Ovary (tissue), 3 donors: ENCODE data around the gene ZMAT5.

Experiments
- EP300 ChIP-seq: sonication (generic); formaldehyde crosslinking; IDR thresholded peaks from one replicate; pipeline ENCODE4 v1.6.1; 2017; ENCODE audit warnings: antibody characterized with exemption
- POLR2A ChIP-seq: fragments of 450-650 bp; IDR thresholded peaks from one replicate; pipeline ENCODE4 v1.6.1; 2017; ENCODE audit warnings: antibody characterized with exemption, mild to moderate bottlenecking, moderate library complexity
- TF ChIP-seq, protein P1 (sequence below), 3 donors: fragments of 450-650 bp in 2 of 3; fragments of 200-600 bp in 1 of 3; IDR thresholded peaks; one replicate each; pipeline versions ENCODE4 v1.5.1 to v1.8.0; 2016 to 2022; ENCODE audit warnings: antibody characterized with exemption in 3 of 3, mild to moderate bottlenecking in 1 of 3
- donor health status: DM: no; HTN: no; CAD: no.

DNA sequence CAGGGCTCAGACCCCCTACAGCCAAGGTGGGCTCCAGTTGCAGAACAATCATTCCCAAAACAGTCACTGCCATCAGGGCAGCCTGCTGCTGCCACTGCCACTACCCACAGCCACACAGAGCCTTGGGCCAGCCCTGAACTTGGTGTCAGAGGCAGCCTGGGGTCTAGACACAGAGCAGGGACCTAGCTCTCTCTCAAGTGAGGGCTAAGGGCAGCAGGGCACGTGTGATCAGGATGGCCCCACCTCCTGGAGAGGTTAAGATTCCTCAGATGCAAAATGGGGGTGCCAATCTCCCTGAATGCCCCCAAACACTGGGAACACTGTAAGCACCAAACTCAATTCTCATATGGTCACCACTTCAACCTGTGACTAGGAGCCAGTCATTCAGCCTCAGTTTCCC lies 31.4 kb downstream of the ZMAT5 start:
- TF ChIP-seq, protein P1, sequence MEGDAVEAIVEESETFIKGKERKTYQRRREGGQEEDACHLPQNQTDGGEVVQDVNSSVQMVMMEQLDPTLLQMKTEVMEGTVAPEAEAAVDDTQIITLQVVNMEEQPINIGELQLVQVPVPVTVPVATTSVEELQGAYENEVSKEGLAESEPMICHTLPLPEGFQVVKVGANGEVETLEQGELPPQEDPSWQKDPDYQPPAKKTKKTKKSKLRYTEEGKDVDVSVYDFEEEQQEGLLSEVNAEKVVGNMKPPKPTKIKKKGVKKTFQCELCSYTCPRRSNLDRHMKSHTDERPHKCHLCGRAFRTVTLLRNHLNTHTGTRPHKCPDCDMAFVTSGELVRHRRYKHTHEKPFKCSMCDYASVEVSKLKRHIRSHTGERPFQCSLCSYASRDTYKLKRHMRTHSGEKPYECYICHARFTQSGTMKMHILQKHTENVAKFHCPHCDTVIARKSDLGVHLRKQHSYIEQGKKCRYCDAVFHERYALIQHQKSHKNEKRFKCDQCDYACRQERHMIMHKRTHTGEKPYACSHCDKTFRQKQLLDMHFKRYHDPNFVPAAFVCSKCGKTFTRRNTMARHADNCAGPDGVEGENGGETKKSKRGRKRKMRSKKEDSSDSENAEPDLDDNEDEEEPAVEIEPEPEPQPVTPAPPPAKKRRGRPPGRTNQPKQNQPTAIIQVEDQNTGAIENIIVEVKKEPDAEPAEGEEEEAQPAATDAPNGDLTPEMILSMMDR (IDR thresholded peaks at IDR 0.05) = no peak
- no peak for TF ChIP-seq EP300
- no peak for TF ChIP-seq POLR2A
